Right ventricle myocardium superior (tissue), 1 donor: Measurements from ENCODE around the gene PTPN23. TPM values are rescaled to one million over a fixed set of nuclear protein-coding genes. Genes with fewer than 3 reads are reported as not detected.
A peak's percentile ranks its signal among the peaks of the same experiment; 100 is the strongest.

ENCODE experiments used
- ATAC-seq: fragments of 200-7000 bp; cut with Tn5 transposase; one replicate; pipeline ENCODE4 v1.9.1; 2020; ENCODE audit warnings: mild to moderate bottlenecking; ENCODE audit not compliant: poor library complexity
- DNase-seq: peaks from one replicate; pipeline ENCODE4 v3.0.0-alpha.2; 2020
- intact Hi-C: fragments of 100-400 bp; cut with DNase I; formaldehyde crosslinking; loops from one replicate; pipeline ENCODE4 v1.11.2; 2022
- total RNA-seq: library from RNA; stranded (reverse); fragmentation: NEBNext Ultra II Directional; extraction: Animal tissue kit (Norgen Biotek cat#: 25700); gene quantifications from one replicate; pipeline ENCODE4 v1.2.1, GENCODE V29; 2021
- donor health status: DM: no; HTN: yes; CAD: no; lungs with severe emphysema.

PTPN23 gene
- total RNA-seq, 1 donor from 2014 or later = 19.0 TPM

- intact Hi-C loops = no loop called here
- DNase-seq (no peak), ATAC-seq (no peak)
Measured at GRCh38 chr3:47412842-47413520, 32.2 kb downstream of the PTPN23 start.

GRCh38 chr3:47413751-47414150 lies 32.9 kb downstream of the PTPN23 start:
- ATAC-seq = no peak
- DNase-seq = no peak
- intact Hi-C loops = no loop called here

- DNase-seq (no peak), ATAC-seq (no peak)
- intact Hi-C loops = no loop called here
Measured at GRCh38 chr3:47414161-47414564, 33.3 kb downstream of the PTPN23 start.

GRCh38 chr3:47414666-47415587 lies 34.1 kb downstream of the PTPN23 start:
- no peak for ATAC-seq
- intact Hi-C loops = no loop called here
- DNase-seq = no peak

GRCh38 chr3:47416041-47416440 lies 35.2 kb downstream of the PTPN23 start:
- ATAC-seq = no peak
- intact Hi-C loops = no loop called here
- peak; percentile 35 for DNase-seq

GRCh38 chr3:47418167-47419082 lies 37.6 kb downstream of the PTPN23 start:
- intact Hi-C loops = no loop called here
- no peak for ATAC-seq

GRCh38 chr3:47419083-47420043 lies 38.5 kb downstream of the PTPN23 start:
- DNase-seq (peak; percentile 37), ATAC-seq (no peak)
- intact Hi-C loops = loop anchor here (5.0 kb wide), 1 partner anchor 58 kb away; the partner anchor contains the start of gene SCAP

More at GRCh38 chr3:47418167-47419082, 37.6 kb downstream of the PTPN23 start:
- DNase-seq = peak; percentile 34

- DNase-seq (peak; percentile 33), ATAC-seq (no peak)
- intact Hi-C loops = loop anchor here (5.0 kb wide), 1 partner anchor 57 kb away; the partner anchor contains the start of gene SCAP
Measured at GRCh38 chr3:47420044-47420430, 39.2 kb downstream of the PTPN23 start.

- ATAC-seq (peak; percentile 83), DNase-seq (peak; percentile 92)
- intact Hi-C loops = loop anchor here (5.0 kb wide), 1 partner anchor 57 kb away; the partner anchor contains the start of gene SCAP
Measured at GRCh38 chr3:47420511-47421484, 40.0 kb downstream of the PTPN23 start.

- ATAC-seq (peak; percentile 85), DNase-seq (peak; percentile 74)
- intact Hi-C loops = loop anchor here (5.0 kb wide), 1 partner anchor 55 kb away; the partner anchor contains the start of gene SCAP
Measured at GRCh38 chr3:47421741-47422649, 41.2 kb downstream of the PTPN23 start.

- intact Hi-C loops = loop anchor here (5.0 kb wide), 1 partner anchor 55 kb away; the partner anchor contains the start of gene SCAP
- ATAC-seq = no peak
- peak; percentile 13 for DNase-seq
Measured at GRCh38 chr3:47422743-47423142, 41.9 kb downstream of the PTPN23 start.

GRCh38 chr3:47423548-47424145 lies 42.8 kb downstream of the PTPN23 start:
- intact Hi-C loops = loop anchor here (5.0 kb wide), 1 partner anchor 54 kb away; the partner anchor contains the start of gene SCAP
- DNase-seq (peak; percentile 13), ATAC-seq (no peak)

- ATAC-seq = no peak
- DNase-seq = no peak
- intact Hi-C loops = loop anchor here (5.0 kb wide), 1 partner anchor 53 kb away; the partner anchor contains the start of gene SCAP
Measured at GRCh38 chr3:47424434-47425382, 43.9 kb downstream of the PTPN23 start.

GRCh38 chr3:47425383-47425778 lies 44.6 kb downstream of the PTPN23 start:
- intact Hi-C loops = no loop called here
- DNase-seq (peak; percentile 30), ATAC-seq (no peak)
